CD4-positive, alpha-beta T cell treated with Interleukin-17A for 4 hours (primary cell): Measurements from ENCODE around the gene OR2K2.
"Not testable (repeated sequence)": the region's sequence is repeated elsewhere in the genome, so short reads cannot be mapped to it uniquely, and the experiment has no call there.

Experiments used
- DNase-seq: peaks from one replicate; pipeline ENCODE4 v3.0.0-alpha.2; 2020; ENCODE audit warnings: mixed read lengths

Gene OR2K2

GRCh38 chr9:111297066-111297824 lies 32.8 kb downstream of the OR2K2 start:
- DNase-seq, result no peak

GRCh38 chr9:111294691-111295451 lies 35.2 kb downstream of the OR2K2 start:
- no peak for DNase-seq

GRCh38 chr9:111287127-111287526 lies 42.9 kb downstream of the OR2K2 start:
- DNase-seq, result no peak

- DNase-seq, result no peak
These were observed 45.3 kb downstream of the OR2K2 start for GRCh38 chr9:111284703-111285102.

- no peak for DNase-seq
These were observed 47.2 kb downstream of the OR2K2 start for GRCh38 chr9:111282845-111283244.

GRCh38 chr9:111280795-111281194 lies 49.2 kb downstream of the OR2K2 start:
- DNase-seq, result not testable (repeated sequence)
